ENCODE measurements around the gene FBXL20. TPM values are rescaled to one million over a fixed set of nuclear protein-coding genes. Genes with fewer than 3 reads are reported as not detected.

FBXL20 gene
- total RNA-seq, 1 experiment from 2014 or later: 20.2 TPM

DNA sequence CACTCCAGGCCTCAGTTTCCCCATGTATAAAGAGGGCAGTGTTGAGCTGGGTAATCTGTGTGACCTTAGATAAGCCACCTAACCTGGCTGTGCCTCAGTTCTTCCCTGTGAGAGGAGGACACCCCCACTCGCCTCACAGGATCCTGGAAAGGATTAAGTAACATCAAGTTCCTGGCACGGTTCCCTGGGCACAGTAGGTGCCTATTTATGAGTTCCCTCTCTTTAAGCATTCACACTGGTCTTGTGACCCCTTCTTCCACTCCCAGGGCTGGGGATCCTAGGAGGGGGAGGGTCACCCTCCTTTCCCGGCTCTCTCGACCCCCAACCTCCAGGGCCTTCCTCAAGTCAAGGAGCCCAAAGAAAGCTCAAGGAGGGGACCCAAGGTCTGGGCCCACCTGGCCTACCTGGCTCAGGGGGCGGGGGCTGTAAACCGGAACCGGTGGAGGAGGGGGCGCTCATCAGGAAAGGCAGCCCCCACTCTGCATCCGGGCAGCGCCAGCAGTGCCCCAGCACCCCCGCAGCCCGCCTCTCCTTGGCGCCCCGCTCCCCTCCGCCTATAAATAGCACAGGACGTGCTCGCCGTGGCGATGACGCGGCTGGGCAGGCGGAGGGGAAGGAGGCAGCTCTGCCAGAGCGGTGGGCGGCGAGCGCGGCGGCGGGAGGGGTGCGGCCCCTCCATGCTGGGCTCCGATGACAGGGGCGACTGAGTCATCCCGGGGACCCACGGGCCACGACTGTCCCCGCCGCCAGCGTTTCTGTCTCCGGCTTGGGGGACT lies 191.9 kb downstream of the FBXL20 start:
- H3K9me3 ChIP-seq (ENCODE audit: insufficient read depth, low read depth): no peaks in the 10 kb centered on the region
- peaks cover 8% of the 10 kb centered on the region for H4K20me1 ChIP-seq (ENCODE audit: insufficient read depth)
- no peak overlapping the region for H3K27ac ChIP-seq
- no peaks in the 10 kb centered on the region; the same call in 1 of the 2 replicates for H3K36me3 ChIP-seq (ENCODE audit: low read depth)
- H3K4me1 ChIP-seq (replicated peaks; ENCODE audit: insufficient read depth): no peaks in the 10 kb centered on the region
- H2AFZ ChIP-seq: no peak overlapping the region
- TF ChIP-seq EZH2 (IDR thresholded peaks at IDR 0.05; ENCODE audit: low read depth) (no peak), CTCF (conservative IDR thresholded peaks at IDR 0.05) (no peak)
- CTCF ChIA-PET: interaction anchor here (0.6 kb wide), 1 partner anchor 35 kb away, joined by 4 read pairs; no protein-coding TSS in a partner anchor
- H3K4me2 ChIP-seq: no peak overlapping the region
- no peaks in the 10 kb centered on the region for H3K27me3 ChIP-seq (ENCODE audit: insufficient read depth, low read depth)
- intact Hi-C loops (cut with micrococcal nuclease; ENCODE audit: unreplicated experiment): loop anchor here (5.0 kb wide), 1 partner anchor 413 kb away; no protein-coding TSS in a partner anchor
- H3K79me2 ChIP-seq (ENCODE audit: low read depth): no peaks in the 10 kb centered on the region
- no peaks in the 10 kb centered on the region for H3K9me2 ChIP-seq (ENCODE audit: insufficient read depth)
- POLR2A ChIA-PET (ENCODE audit: unreplicated experiment): no interaction called here
- BruUV-seq (replicated peaks): no TSS peak
- H3F3A ChIP-seq (ENCODE audit: insufficient read depth, low read depth): peaks cover 35% of the 10 kb centered on the region
- no peak for DNase-seq
- no peak overlapping the region for H3K4me3 ChIP-seq

GRCh38 chr17:39208893-39209292 lies 192.5 kb downstream of the FBXL20 start:
- POLR2A ChIA-PET (ENCODE audit: unreplicated experiment): no interaction called here
- Histone ChIP-seq H3K27me3 (ENCODE audit: insufficient read depth, low read depth) (no peaks in the 10 kb centered on the region), H3K36me3 (ENCODE audit: low read depth) (peaks cover 1% of the 10 kb centered on the region), H3K9me2 (ENCODE audit: insufficient read depth) (no peaks in the 10 kb centered on the region), H3K4me1 (replicated peaks; ENCODE audit: insufficient read depth) (no peaks in the 10 kb centered on the region), H3F3A (ENCODE audit: insufficient read depth, low read depth) (peaks cover 41% of the 10 kb centered on the region), H2AFZ (no peak overlapping the region), H4K20me1 (ENCODE audit: insufficient read depth) (peaks cover 14% of the 10 kb centered on the region), H3K79me2 (ENCODE audit: low read depth) (0 out of 2 replicates have a peak, but pooled peaks cover under 1% of the 10 kb centered on the region), H3K4me3 (no peak overlapping the region), H3K4me2 (no peak overlapping the region), H3K9me3 (ENCODE audit: insufficient read depth, low read depth) (no peaks in the 10 kb centered on the region), H3K27ac (no peak overlapping the region)
- intact Hi-C loops (cut with micrococcal nuclease; ENCODE audit: unreplicated experiment): loop anchor here (5.0 kb wide), 1 partner anchor 413 kb away; no protein-coding TSS in a partner anchor
- CTCF ChIA-PET: interaction anchor here (0.6 kb wide), 1 partner anchor 36 kb away, joined by 4 read pairs; no protein-coding TSS in a partner anchor
- TF ChIP-seq CTCF (conservative IDR thresholded peaks at IDR 0.05): no peak
- TF ChIP-seq EZH2 (IDR thresholded peaks at IDR 0.05; ENCODE audit: low read depth): no peak
- no TSS peak for BruUV-seq (replicated peaks)
- no peak for DNase-seq

DNA sequence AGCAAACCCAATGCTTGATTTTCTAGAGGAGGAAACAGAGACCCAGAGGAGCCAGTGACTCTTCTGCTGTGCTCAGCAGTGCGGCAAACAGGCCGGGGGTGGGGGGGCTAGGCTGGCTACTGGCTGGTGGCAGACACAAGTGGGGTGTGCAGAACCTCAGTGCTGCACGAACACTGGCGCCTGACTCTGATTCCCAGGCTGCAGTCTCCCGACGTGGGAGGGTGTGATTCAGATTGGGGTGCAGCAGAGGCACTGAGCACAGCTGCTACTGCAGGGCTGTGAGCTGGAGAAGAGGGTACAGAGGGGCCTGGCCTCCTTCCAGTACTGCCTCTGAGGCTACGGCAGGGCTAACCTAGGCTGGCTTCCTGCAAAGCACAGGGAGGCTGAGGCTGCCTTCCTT lies 193.3 kb downstream of the FBXL20 start:
- BruUV-seq (replicated peaks): no TSS peak
- intact Hi-C loops (cut with micrococcal nuclease; ENCODE audit: unreplicated experiment): loop anchor here (5.0 kb wide), 1 partner anchor 414 kb away; no protein-coding TSS in a partner anchor
- ChIA-PET POLR2A (ENCODE audit: unreplicated experiment) (interaction anchor here (0.8 kb wide), 1 partner anchor 232 kb away, joined by 5 read pairs; no protein-coding TSS in a partner anchor), CTCF (interaction anchor here (0.7 to 2.5 kb wide), 3 partner anchors 28 to 994 kb away, joined by 6 to 10 read pairs (median 6); no protein-coding TSS in a partner anchor)
- Histone ChIP-seq H3K4me1 (replicated peaks; ENCODE audit: insufficient read depth) (no peaks in the 10 kb centered on the region), H3K79me2 (ENCODE audit: low read depth) (peaks cover 4% of the 10 kb centered on the region; the same call in 1 of the 2 replicates), H3K9me3 (ENCODE audit: insufficient read depth, low read depth) (no peaks in the 10 kb centered on the region), H3K4me3 (no peak overlapping the region), H4K20me1 (ENCODE audit: insufficient read depth) (peaks cover 22% of the 10 kb centered on the region), H3F3A (ENCODE audit: insufficient read depth, low read depth) (peaks cover 42% of the 10 kb centered on the region), H3K4me2 (no peak overlapping the region), H2AFZ (no peak overlapping the region), H3K36me3 (ENCODE audit: low read depth) (peaks cover 9% of the 10 kb centered on the region), H3K27ac (no peak overlapping the region), H3K27me3 (ENCODE audit: insufficient read depth, low read depth) (no peaks in the 10 kb centered on the region), H3K9me2 (ENCODE audit: insufficient read depth) (no peaks in the 10 kb centered on the region)
- TF ChIP-seq EZH2 (IDR thresholded peaks at IDR 0.05; ENCODE audit: low read depth) (no peak), CTCF (conservative IDR thresholded peaks at IDR 0.05) (no peak)
- no peak for DNase-seq
